PC-9 (cell line): ENCODE measurements around the gene MPIG6B. TPM values are rescaled to one million over a fixed set of nuclear protein-coding genes. Genes with fewer than 3 reads are reported as not detected.

Experiments
- BruUV-seq: library from RNA; stranded (reverse); fragments of 400-500 nt; replicated peaks from 2 replicates; lab custom pipeline; 2021; lab: Mats Ljungman, UMichigan
- CTCF ChIA-PET: fragments of 300-600 bp; sonication (Branson Sonifier 250); formaldehyde crosslinking; loops from one replicate; lab custom pipeline; 2022; ENCODE audit warnings: antibody characterized with exemption; lab: Charles Lee
- POLR2A ChIA-PET: fragments of 300-600 bp; sonication (Branson Sonifier 250); formaldehyde crosslinking; loops from one replicate; lab custom pipeline; 2022; ENCODE audit warnings: antibody characterized with exemption; ENCODE audit not compliant: unreplicated experiment; lab: Charles Lee
- DNase-seq, 2 experiments: peaks; one replicate each; pipeline versions ENCODE4 v3.0.0 to v3.0.0-alpha.2; 2015 to 2022; ENCODE audit warnings: mixed read lengths in 1 of 2
- H2AFZ ChIP-seq: fragments of 200-600 bp; sonication (generic); 2 replicates; pipeline ENCODE4 v1.8.1; 2017; ENCODE audit warnings: antibody characterized with exemption
- H3F3A ChIP-seq: fragments of 200-600 bp; sonication (generic); 2 replicates; pipeline ENCODE4 v1.8.1; 2017; ENCODE audit warnings: antibody characterized with exemption, mild to moderate bottlenecking, low read depth; ENCODE audit not compliant: insufficient read depth
- H3K27ac ChIP-seq: fragments of 200-600 bp; sonication (generic); 2 replicates; pipeline ENCODE4 v1.6.1; 2016; ENCODE audit warnings: mixed run types
- H3K27me3 ChIP-seq: fragments of 200-600 bp; sonication (generic); 2 replicates; pipeline ENCODE4 v1.6.1; 2016; ENCODE audit warnings: low read depth, mixed run types; ENCODE audit not compliant: insufficient read depth
- H3K36me3 ChIP-seq: fragments of 200-600 bp; sonication (generic); 2 replicates; pipeline ENCODE4 v1.6.1; 2016; ENCODE audit warnings: low read depth, mixed run types
- H3K4me1 ChIP-seq: fragments of 200-600 bp; sonication (generic); replicated peaks from 2 replicates; pipeline ENCODE4 v1.6.1; 2016; ENCODE audit warnings: mixed run types; ENCODE audit not compliant: insufficient read depth
- H3K4me2 ChIP-seq: fragments of 200-600 bp; sonication (generic); 2 replicates; pipeline ENCODE4 v1.6.1; 2017; ENCODE audit warnings: mixed run types
- H3K4me3 ChIP-seq: fragments of 200-600 bp; sonication (generic); 2 replicates; pipeline ENCODE4 v1.6.1; 2016; ENCODE audit warnings: mixed run types
- H3K79me2 ChIP-seq: fragments of 200-600 bp; sonication (generic); 2 replicates; pipeline ENCODE4 v1.6.1; 2017; ENCODE audit warnings: low read depth, mixed run types
- H3K9me2 ChIP-seq: fragments of 200-600 bp; sonication (generic); 2 replicates; pipeline ENCODE4 v1.8.1; 2017; ENCODE audit warnings: mild to moderate bottlenecking; ENCODE audit not compliant: insufficient read depth
- H3K9me3 ChIP-seq: fragments of 200-600 bp; sonication (generic); 2 replicates; pipeline ENCODE4 v1.8.1; 2016; ENCODE audit warnings: low read depth; ENCODE audit not compliant: insufficient read depth
- H4K20me1 ChIP-seq: fragments of 200-600 bp; sonication (generic); 2 replicates; pipeline ENCODE4 v1.8.1; 2017; ENCODE audit not compliant: insufficient read depth
- EZH2 ChIP-seq: fragments of 200-600 bp; sonication (generic); IDR thresholded peaks from 2 replicates; pipeline ENCODE4 v1.8.0; 2017; ENCODE audit warnings: antibody characterized with exemption, low read depth
- intact Hi-C: fragments of 100-400 bp; cut with micrococcal nuclease; formaldehyde crosslinking; loops from one replicate; pipeline ENCODE4 v1.10.0; 2022; ENCODE audit not compliant: unreplicated experiment
- total RNA-seq: library from RNA; stranded (reverse); gene quantifications from 2 replicates; pipeline ENCODE4 v1.2.3, GENCODE V29; 2021
- TF ChIP-seq, protein P1 (sequence below): fragments of 200-600 bp; sonication (generic); conservative IDR thresholded peaks from 2 replicates; pipeline ENCODE4 v1.6.1; 2017; ENCODE audit warnings: mixed run types, antibody characterized with exemption, mild to moderate bottlenecking, moderate library complexity

Gene MPIG6B
- total RNA-seq, 1 experiment from 2014 or later, result 0.59 TPM

- H3K36me3 ChIP-seq, result no peaks in the 10 kb centered on the region
- no peaks in the 10 kb centered on the region for H3K9me2 ChIP-seq
- no peak overlapping the region for H3K4me2 ChIP-seq
- intact Hi-C loops, result no loop called here
- peaks cover 5% of the 10 kb centered on the region; the same call in 1 of the 2 replicates for H3K4me1 ChIP-seq
- no peaks in the 10 kb centered on the region for H4K20me1 ChIP-seq
- no peak for TF ChIP-seq EZH2
- TF ChIP-seq, protein P1, sequence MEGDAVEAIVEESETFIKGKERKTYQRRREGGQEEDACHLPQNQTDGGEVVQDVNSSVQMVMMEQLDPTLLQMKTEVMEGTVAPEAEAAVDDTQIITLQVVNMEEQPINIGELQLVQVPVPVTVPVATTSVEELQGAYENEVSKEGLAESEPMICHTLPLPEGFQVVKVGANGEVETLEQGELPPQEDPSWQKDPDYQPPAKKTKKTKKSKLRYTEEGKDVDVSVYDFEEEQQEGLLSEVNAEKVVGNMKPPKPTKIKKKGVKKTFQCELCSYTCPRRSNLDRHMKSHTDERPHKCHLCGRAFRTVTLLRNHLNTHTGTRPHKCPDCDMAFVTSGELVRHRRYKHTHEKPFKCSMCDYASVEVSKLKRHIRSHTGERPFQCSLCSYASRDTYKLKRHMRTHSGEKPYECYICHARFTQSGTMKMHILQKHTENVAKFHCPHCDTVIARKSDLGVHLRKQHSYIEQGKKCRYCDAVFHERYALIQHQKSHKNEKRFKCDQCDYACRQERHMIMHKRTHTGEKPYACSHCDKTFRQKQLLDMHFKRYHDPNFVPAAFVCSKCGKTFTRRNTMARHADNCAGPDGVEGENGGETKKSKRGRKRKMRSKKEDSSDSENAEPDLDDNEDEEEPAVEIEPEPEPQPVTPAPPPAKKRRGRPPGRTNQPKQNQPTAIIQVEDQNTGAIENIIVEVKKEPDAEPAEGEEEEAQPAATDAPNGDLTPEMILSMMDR, result no peak
- CTCF ChIA-PET, result no interaction called here
- no peak overlapping the region for H3K4me3 ChIP-seq
- peaks cover 8% of the 10 kb centered on the region; the same call in 1 of the 2 replicates for H3F3A ChIP-seq
- DNase-seq, result no peak
- POLR2A ChIA-PET, result no interaction called here
- H3K27me3 ChIP-seq, result no peaks in the 10 kb centered on the region
- H3K27ac ChIP-seq, result no peak overlapping the region
- no peaks in the 10 kb centered on the region for H3K79me2 ChIP-seq
- H3K9me3 ChIP-seq, result no peaks in the 10 kb centered on the region
- H2AFZ ChIP-seq, result no peak overlapping the region
- BruUV-seq, result no TSS peak
These were observed 37.6 kb downstream of the MPIG6B start for GRCh38 chr6:31760790-31761189.

DNA sequence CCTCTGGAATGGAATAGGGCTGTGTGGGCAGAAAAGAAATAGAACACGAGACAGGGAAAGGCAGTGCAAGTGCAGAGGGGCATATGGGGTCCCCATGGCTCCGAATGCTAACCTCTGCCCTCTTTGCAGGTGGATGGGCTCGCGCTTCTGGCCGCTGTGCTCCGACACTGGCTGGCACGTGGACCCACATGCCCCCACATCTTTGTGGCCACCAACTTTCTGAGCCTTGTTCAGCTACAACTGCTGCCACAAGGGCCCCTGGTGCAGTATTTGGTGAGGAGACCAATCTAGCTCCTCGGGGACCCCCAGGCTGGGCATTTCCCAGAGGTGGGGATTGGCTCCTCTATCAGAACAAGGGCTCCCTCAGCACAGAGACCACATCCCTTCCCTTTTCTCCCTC lies 38.2 kb downstream of the MPIG6B start:
- H3K27me3 ChIP-seq, result no peaks in the 10 kb centered on the region
- CTCF ChIA-PET, result no interaction called here
- TF ChIP-seq, protein P1, result no peak
- no peak for TF ChIP-seq EZH2
- H3F3A ChIP-seq, result peaks cover 8% of the 10 kb centered on the region; the same call in 1 of the 2 replicates
- POLR2A ChIA-PET, result no interaction called here
- intact Hi-C loops, result no loop called here
- DNase-seq, result no peak
- H3K9me3 ChIP-seq, result no peaks in the 10 kb centered on the region
- H3K79me2 ChIP-seq, result no peaks in the 10 kb centered on the region
- BruUV-seq, result no TSS peak
- no peak overlapping the region for H3K4me2 ChIP-seq
- H2AFZ ChIP-seq, result no peak overlapping the region
- H3K36me3 ChIP-seq, result no peaks in the 10 kb centered on the region
- H3K27ac ChIP-seq, result no peak overlapping the region
- no peak overlapping the region for H3K4me3 ChIP-seq
- H3K4me1 ChIP-seq, result peaks cover 5% of the 10 kb centered on the region; the same call in 1 of the 2 replicates
- H4K20me1 ChIP-seq, result no peaks in the 10 kb centered on the region
- H3K9me2 ChIP-seq, result no peaks in the 10 kb centered on the region

DNA sequence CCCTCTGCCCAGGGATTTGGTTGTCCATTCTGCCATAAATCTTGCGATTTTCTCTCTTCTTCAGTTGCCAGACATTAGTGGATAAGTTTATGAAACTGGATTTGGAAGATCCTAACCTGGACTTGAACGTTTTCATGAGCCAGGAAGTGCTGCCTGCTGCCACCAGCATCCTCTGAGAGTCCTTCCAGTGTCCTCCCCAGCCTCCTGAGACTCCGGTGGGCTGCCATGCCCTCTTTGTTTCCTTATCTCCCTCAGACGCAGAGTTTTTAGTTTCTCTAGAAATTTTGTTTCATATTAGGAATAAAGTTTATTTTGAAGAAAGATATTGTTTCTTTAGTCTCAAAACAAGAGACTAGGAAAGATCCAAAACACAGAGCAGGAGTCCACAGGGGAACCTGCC lies 39.2 kb downstream of the MPIG6B start, which contains the start of gene SAPCD1:
TSS of gene SAPCD1 (plus strand) at position 301 of the 400 bp plus-strand sequence. CDS start 399 bp downstream, outside the sequence.
- intact Hi-C loops, result no loop called here
- Histone ChIP-seq H3K9me3 (no peaks in the 10 kb centered on the region), H3K4me1 (peaks cover 5% of the 10 kb centered on the region; the same call in 1 of the 2 replicates), H3K27ac (no peak within 1 kb of the TSS), H3K4me2 (no peak within 1 kb of the TSS), H2AFZ (no peak within 1 kb of the TSS), H3K9me2 (no peaks in the 10 kb centered on the region), H3F3A (peaks cover 8% of the 10 kb centered on the region; the same call in 1 of the 2 replicates), H3K79me2 (no peaks in the 10 kb centered on the region), H3K4me3 (no peak within 1 kb of the TSS), H3K36me3 (no peaks in the 10 kb centered on the region), H3K27me3 (no peaks in the 10 kb centered on the region), H4K20me1 (no peaks in the 10 kb centered on the region)
- no TSS peak for BruUV-seq
- ChIA-PET CTCF (no interaction called here), POLR2A (no interaction called here)
- TF ChIP-seq EZH2, result no peak
- TF ChIP-seq, protein P1, result no peak
- DNase-seq, result no peak
